HG03571 (cell line): ENCODE measurements around the gene PTPN14.

Experiments
- ATAC-seq: cut with Tn5 transposase; IDR thresholded peaks from one replicate; pipeline ENCODE4 v1.9.1; 2021; ENCODE audit not compliant: unreplicated experiment

Gene PTPN14

DNA sequence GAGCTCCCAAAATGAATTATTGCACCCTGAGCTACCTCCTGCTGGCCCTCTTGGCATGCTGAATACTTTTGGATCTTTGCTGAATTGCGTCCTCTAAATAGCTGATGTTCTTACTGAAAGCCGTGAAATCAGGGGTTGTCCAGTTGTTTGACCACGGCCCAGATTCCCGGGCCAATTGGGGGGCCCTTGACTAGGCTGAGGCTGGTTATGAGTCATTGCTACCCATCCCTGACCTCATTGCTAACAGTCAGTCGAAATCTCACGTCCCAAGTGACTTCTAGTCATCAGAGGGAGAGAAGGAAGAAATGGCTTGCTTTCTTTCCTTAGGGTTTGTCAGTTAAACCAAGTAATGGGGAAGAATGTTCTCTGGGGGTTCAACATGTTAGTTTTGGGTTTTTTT lies 233.0 kb downstream of the PTPN14 start:
- ATAC-seq: no peak

DNA sequence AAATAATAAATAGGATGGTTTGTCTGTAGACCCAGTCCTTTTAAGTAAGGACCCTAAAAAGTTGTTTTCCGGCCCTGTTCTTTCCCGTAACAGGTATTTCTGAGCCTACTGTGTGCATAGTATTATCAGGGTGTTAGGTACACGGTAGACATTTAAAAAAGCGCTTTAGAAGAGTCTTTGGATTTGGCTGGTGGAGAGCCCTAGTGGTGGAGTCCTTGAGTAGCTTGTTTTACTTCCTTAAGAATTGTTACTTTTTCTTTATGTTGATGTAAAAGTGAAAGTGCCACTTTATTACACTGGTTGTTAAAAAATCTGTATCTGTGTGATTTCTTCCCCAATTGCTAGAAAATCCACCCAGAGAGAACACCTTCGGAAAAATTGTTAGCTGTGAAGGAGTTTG lies 233.7 kb downstream of the PTPN14 start:
- no peak for ATAC-seq

GRCh38 chr1:214317300-214317699 lies 234.1 kb downstream of the PTPN14 start:
- ATAC-seq: no peak

DNA sequence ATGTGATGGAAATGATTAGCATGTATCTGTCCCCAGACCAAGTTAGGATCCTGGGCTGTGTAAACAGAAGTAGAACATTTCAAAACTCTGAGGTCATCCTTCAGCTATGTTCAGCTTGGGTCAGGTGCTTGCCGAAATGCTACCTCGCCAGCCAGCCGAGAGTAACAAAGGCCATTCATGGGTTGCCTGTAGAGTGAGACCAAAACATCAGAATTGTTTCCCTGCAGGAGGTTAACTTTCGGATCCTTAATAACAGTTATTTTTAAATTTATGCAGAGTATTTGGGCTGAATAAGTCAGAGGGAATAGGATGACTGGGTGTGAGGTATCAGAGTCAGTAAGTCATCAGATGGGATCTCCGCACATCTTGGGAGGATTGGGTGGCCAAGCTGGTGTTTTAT lies 234.8 kb downstream of the PTPN14 start:
- ATAC-seq: no peak

- no peak for ATAC-seq
These were observed 237.1 kb downstream of the PTPN14 start for GRCh38 chr1:214314178-214314843.

DNA sequence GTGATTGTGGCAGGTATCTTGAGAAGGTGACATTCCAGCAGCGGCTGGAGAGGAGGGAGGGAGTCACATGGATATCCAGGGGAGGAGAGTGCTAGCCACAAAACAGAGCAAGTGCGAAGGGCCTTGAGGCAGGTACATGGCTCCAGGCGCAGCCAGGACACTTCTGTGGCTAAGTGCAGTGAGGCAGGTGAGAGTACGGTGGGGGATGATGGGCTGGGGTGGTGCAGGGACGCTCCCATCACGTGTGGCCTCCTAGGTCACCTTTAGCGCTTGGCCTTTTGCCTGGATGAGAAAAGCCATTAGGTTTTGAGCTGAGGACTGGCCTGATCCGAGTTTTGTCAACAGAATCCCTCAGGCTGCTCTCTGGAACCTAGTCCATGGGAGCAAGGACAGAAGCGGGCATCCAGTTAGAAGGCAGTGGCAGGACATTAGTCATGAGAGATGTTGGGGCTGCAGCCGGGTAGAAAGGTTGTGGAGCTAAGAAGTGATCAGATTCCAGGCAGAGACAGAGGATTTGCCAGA lies 238.8 kb downstream of the PTPN14 start:
- ATAC-seq: no peak

DNA sequence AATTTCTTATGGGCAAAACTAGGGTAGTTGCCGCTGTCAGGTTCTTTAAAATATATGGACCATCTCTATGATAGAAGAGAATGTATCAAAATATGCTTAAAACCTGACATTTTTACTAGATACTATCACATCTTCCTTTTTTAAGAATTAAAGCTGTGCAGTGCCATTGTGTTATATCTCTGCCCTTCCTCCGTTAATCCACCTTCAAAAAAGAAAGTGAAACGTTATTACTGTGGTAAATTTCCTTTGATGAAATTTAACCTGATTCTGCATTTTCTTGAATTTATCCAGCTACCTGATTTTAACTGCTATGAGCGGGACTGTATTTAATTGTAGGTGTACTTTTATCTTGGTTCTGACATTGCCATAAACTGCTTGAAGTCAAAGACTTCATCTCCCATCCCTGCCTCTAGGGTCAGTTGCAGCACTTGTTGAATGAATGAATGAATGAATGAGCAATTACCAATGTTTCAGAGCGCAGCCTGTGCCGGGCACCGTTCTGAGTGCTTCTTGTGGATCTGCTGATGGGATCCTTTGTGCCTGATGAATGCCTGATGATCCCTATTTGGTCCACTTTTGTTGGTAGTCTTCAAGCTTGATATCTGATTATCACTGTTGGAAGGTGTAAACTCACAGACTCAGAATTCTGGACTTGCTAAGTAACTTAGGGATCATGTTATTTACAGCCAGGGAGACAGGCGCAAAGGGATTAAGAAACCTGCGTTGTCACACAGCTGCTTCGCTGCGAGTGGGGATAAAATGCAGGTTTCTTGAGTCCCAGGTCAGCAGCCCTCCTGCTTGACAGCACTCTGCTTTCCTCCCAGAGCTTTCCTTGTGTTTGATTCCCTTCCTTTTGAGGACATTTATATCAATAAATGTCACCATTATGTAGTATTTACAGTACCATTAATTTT lies 240.4 kb downstream of the PTPN14 start:
- ATAC-seq: no peak

DNA sequence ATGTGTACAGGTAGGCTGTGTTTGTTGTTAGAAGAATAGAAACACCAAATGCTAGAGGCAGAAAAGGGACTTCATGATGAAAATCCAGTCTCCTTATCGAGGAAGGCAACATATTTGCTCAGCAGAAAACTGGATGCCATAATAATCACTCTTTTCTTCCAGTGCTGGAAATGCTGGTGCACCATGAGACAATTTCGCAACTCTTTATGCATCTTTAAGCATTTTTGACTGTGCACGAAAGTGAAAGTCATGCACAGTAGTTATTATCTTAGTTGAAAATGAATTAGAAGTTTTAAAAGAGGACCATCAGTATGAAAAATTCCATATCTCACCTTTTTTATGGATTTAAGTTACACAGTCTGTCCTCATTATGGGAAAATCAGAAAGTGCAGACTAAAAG lies 241.4 kb downstream of the PTPN14 start:
- ATAC-seq: peak; percentile 55

- no peak for ATAC-seq
These were observed 245.1 kb downstream of the PTPN14 start for GRCh38 chr1:214306269-214306668.

DNA sequence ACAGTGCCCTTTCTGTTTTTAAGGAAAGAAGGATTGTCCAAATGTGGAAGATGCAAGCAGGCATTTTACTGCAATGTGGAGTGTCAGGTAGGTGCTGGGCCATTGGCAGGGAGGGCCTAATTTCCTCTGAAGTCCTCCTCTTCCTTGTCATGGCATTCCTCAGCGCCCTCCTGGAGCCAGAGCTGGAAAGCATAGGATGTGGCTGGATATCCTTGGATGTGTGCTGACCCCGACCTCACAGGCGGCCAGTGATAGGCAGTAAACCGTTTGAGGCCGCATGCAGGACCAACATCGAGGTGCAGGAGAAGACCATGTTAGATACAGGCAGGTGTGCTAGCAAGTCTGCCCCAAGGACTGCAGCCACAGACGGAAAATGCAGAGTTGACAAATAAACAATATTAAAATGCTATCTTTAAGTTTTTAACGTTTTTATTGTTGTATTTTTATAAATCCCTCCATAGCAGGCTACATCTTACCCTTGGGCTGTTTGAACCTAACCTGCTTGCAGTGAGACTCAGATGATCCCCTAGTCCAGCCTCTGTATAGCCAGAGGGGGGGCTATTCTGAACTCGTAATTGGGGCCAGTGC lies 246.1 kb downstream of the PTPN14 start:
- ATAC-seq: no peak

DNA sequence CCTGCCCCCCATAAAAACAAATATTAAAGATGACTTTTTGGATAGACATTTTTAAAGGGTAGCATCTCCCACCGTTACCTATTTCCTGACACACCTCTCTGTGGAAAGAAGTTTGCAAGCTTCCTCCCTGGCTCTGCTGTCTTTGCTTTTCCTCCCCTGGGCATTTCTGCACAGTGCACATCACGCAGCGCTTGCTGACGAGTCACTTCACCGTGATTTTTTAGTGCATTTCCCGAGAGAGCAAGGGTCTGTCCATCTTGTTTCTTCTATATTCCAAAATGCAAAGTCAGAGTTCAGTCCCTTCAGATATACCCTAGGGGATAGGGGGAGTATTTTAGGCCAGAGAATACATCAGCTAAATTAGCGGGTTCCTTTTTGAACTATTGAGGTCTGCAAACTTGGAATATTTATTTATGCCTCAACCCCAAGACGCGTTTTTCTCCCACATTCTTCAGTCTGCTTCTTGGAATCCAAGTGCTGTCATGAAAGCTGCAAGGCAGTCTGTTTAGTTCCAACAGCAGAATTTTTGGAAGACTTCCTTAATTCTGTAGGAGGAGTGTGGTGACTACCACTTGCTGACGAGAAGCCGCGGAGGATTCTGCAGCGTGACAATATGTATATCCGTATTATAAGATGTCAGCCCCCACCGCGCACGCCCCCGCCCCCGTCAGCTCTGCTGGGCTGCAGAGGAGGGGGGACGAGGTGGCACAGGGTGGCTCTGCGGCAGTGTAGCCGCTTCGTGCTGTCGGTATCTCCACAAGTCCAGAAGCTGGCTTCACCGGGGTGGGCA lies 248.1 kb downstream of the PTPN14 start:
- ATAC-seq: no peak

GRCh38 chr1:214301526-214301925 lies 249.9 kb downstream of the PTPN14 start:
- ATAC-seq: no peak

DNA sequence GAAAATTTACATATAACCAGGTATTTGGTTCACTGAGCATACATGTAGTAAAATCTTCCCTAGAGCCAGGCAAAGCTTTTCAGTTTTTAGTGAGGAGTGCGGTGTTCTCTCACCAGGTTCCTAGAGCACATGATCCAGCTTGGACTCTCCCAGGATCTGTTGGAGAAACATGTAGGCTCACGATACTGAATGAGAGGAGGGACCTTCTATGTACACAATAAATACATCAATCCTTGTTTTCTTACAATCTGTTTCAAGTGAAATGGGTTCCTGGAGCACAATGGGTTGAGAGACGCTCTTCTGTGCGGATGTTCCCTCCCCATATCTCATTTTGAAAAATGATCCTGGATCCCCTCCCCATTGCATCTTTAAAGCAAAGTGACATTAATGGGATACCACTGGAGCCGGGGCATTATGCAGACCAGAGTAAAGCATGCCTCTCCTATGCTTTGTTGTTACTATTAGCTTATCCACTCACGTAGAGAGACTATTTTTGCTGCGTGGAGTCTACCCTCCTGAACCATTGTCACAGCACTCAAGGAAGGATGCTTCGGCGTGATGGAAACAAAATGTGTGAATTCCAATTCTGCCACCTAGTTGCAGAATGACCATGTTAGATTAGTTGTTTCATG lies 251.1 kb downstream of the PTPN14 start:
- ATAC-seq: no peak
